ENCODE results near the gene PRAMEF20. TPM values are rescaled to one million over a fixed set of nuclear protein-coding genes. Genes with fewer than 3 reads are reported as not detected.
"Not testable (repeated sequence)": the region's sequence is repeated elsewhere in the genome, so short reads cannot be mapped to it uniquely, and the experiment has no call there.

Gene PRAMEF20
- total RNA-seq, 1 donor from 2014 or later = not detected

DNA sequence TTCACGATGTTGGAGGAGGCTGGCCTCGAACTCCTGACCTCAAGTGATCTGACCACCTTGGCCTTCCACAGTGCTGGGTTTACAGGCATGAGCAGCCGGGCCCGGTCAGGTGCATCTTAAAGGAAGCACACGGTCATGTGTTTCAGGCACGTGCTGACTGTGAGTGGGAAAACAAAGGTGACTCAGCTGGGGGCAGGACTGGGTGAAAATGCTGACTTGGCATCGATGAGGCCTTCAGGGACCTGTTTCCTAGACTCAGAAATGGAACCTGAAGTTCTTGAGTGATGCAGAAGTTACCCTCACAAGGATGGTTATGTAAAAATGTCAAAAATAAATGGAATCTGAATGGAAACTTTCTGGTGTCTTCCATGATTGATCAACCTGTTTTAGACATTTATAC is 17.2 kb upstream of the PRAMEF20 start:
- DNase-seq (ENCODE audit: low spot score); H3K4me3 ChIP-seq; H3K4me1 ChIP-seq; H3K27ac ChIP-seq; H3K27me3 ChIP-seq; H2AFZ ChIP-seq (replicated peaks); H3K9me3 Mint-ChIP-seq; H3K4me1 Mint-ChIP-seq; H3K4me2 ChIP-seq; H3K36me3 ChIP-seq; H3K4me3 Mint-ChIP-seq; H4K20me1 ChIP-seq (ENCODE audit: low read depth); H3K27me3 Mint-ChIP-seq (ENCODE audit: insufficient read depth, low read depth); H3K36me3 Mint-ChIP-seq; H3K9ac ChIP-seq; H3F3A ChIP-seq (ENCODE audit: low read depth); H3K27ac Mint-ChIP-seq; H3K79me2 ChIP-seq (ENCODE audit: low read depth): not testable (repeated sequence)
- peaks cover 11% of the 10 kb centered on the region for H3K9me3 ChIP-seq (ENCODE audit: low read depth)

DNA sequence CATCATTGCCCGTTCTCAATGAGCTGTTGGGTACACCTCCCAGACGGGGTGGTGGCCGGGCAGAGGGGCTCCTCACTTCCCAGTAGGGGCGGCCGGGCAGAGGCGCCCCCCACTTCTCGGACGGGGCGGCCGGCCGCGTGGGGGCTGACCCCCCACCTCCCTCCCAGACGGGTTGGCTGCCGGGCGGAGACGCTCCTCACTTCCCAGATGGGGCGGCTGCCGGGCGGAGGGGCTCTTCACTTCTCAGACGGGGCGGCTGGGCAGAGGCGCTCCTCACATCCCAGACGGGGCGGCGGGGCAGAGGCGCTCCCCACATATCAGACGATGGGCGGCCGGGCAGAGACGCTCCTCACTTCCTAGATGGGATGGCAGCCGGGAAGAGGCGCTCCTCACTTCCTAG is 15.5 kb upstream of the PRAMEF20 start:
- peaks cover 11% of the 10 kb centered on the region for H3K9me3 ChIP-seq (ENCODE audit: low read depth)
- not testable (repeated sequence) for H3K9me3 Mint-ChIP-seq

GRCh38 chr1:13395311-13395710 is 14.9 kb upstream of the PRAMEF20 start:
- H3K9me3 Mint-ChIP-seq; H3F3A ChIP-seq (ENCODE audit: low read depth); H3K36me3 Mint-ChIP-seq; H3K27me3 Mint-ChIP-seq (ENCODE audit: insufficient read depth, low read depth); DNase-seq (ENCODE audit: low spot score); H3K27ac ChIP-seq; H3K27ac Mint-ChIP-seq; H3K9ac ChIP-seq; H3K4me1 Mint-ChIP-seq; H3K4me3 ChIP-seq; H3K79me2 ChIP-seq (ENCODE audit: low read depth); H3K27me3 ChIP-seq; H3K4me2 ChIP-seq; H2AFZ ChIP-seq (replicated peaks); H4K20me1 ChIP-seq (ENCODE audit: low read depth); H3K4me3 Mint-ChIP-seq; H3K4me1 ChIP-seq; H3K36me3 ChIP-seq: not testable (repeated sequence)
- H3K9me3 ChIP-seq (ENCODE audit: low read depth) = peaks cover 11% of the 10 kb centered on the region

More for the DNA sequence above, 15.5 kb upstream of the PRAMEF20 start:
- H3K4me2 ChIP-seq; H3K79me2 ChIP-seq (ENCODE audit: low read depth); H3K27ac ChIP-seq; H3K4me1 ChIP-seq; H3K27me3 ChIP-seq; H3K36me3 Mint-ChIP-seq; H2AFZ ChIP-seq (replicated peaks); H3K4me1 Mint-ChIP-seq; H3K27me3 Mint-ChIP-seq (ENCODE audit: insufficient read depth, low read depth); H3K27ac Mint-ChIP-seq; H3F3A ChIP-seq (ENCODE audit: low read depth); H3K4me3 ChIP-seq; H4K20me1 ChIP-seq (ENCODE audit: low read depth); H3K36me3 ChIP-seq; H3K9ac ChIP-seq; H3K4me3 Mint-ChIP-seq; DNase-seq (ENCODE audit: low spot score): not testable (repeated sequence)

- Histone ChIP-seq H3K27ac (no peak overlapping the region), H3K9me3 (ENCODE audit: low read depth) (peaks cover 4% of the 10 kb centered on the region), H3K4me2 (no peak overlapping the region), H3K9ac (no peak overlapping the region), H3K36me3 (no peaks in the 10 kb centered on the region), H2AFZ (replicated peaks) (no peak overlapping the region), H3F3A (ENCODE audit: low read depth) (no peaks in the 10 kb centered on the region), H3K79me2 (ENCODE audit: low read depth) (no peaks in the 10 kb centered on the region), H3K4me1 (no peaks in the 10 kb centered on the region), H4K20me1 (ENCODE audit: low read depth) (no peaks in the 10 kb centered on the region), H3K27me3 (no peaks in the 10 kb centered on the region), H3K4me3 (no peak overlapping the region)
- Mint-ChIP-seq H3K4me3 (no peak overlapping the region), H3K27ac (no peak overlapping the region), H3K4me1 (no peaks in the 10 kb centered on the region), H3K27me3 (ENCODE audit: insufficient read depth, low read depth) (peaks cover 4% of the 10 kb centered on the region), H3K36me3 (no peaks in the 10 kb centered on the region), H3K9me3 (peaks cover 3% of the 10 kb centered on the region)
- no peak for TF ChIP-seq CTCF (IDR thresholded peaks at IDR 0.05)
- TF ChIP-seq EZH2 (IDR thresholded peaks at IDR 0.05) = no peak
- no peak for TF ChIP-seq EZH2phosphoT487 (IDR thresholded peaks at IDR 0.05)
- no peak for DNase-seq (ENCODE audit: low spot score)
These were observed 2.4 kb upstream of the PRAMEF20 start for GRCh38 chr1:13407811-13408210.

- Histone ChIP-seq H3K4me1 (no peaks in the 10 kb centered on the region), H3K4me2 (no peak overlapping the region), H3F3A (ENCODE audit: low read depth) (no peaks in the 10 kb centered on the region), H3K36me3 (no peaks in the 10 kb centered on the region), H3K27ac (no peak overlapping the region), H3K9me3 (ENCODE audit: low read depth) (no peaks in the 10 kb centered on the region), H3K79me2 (ENCODE audit: low read depth) (no peaks in the 10 kb centered on the region), H3K27me3 (no peaks in the 10 kb centered on the region), H4K20me1 (ENCODE audit: low read depth) (no peaks in the 10 kb centered on the region), H2AFZ (replicated peaks) (no peak overlapping the region), H3K4me3 (no peak overlapping the region), H3K9ac (no peak overlapping the region)
- TF ChIP-seq EZH2 (IDR thresholded peaks at IDR 0.05) = no peak
- TF ChIP-seq CTCF (IDR thresholded peaks at IDR 0.05) = no peak
- TF ChIP-seq EZH2phosphoT487 (IDR thresholded peaks at IDR 0.05) = no peak
- Mint-ChIP-seq H3K4me1 (no peaks in the 10 kb centered on the region), H3K27me3 (ENCODE audit: insufficient read depth, low read depth) (peaks cover 6% of the 10 kb centered on the region), H3K36me3 (no peaks in the 10 kb centered on the region), H3K27ac (no peak overlapping the region), H3K9me3 (peaks cover 26% of the 10 kb centered on the region), H3K4me3 (no peak overlapping the region)
- DNase-seq (ENCODE audit: low spot score) = no peak
These were observed 20.2 kb downstream of the PRAMEF20 start for GRCh38 chr1:13430495-13430894.

Data from neural progenitor cell (in vitro differentiated cells).